Type B pancreatic cell (in vitro differentiated cells): Measurements from ENCODE around the gene CUX1. TPM values are rescaled to one million over a fixed set of nuclear protein-coding genes. Genes with fewer than 3 reads are reported as not detected.
"Not testable (repeated sequence)": the region's sequence is repeated elsewhere in the genome, so short reads cannot be mapped to it uniquely, and the experiment has no call there.

ENCODE experiments used
- DNase-seq: peaks from one replicate; pipeline ENCODE4 v3.0.0; 2021; ENCODE audit warnings: mixed read lengths; ENCODE audit not compliant: unreplicated experiment; ENCODE audit errors: extremely low spot score
- H3K27ac Mint-ChIP-seq: 2 replicates; pipeline ENCODE4 v1.8.0; 2021; ENCODE audit warnings: mild to moderate bottlenecking, mixed read lengths
- H3K27me3 Mint-ChIP-seq: 2 replicates; pipeline ENCODE4 v1.8.0; 2021; ENCODE audit warnings: mixed read lengths
- H3K36me3 Mint-ChIP-seq: 2 replicates; pipeline ENCODE4 v1.8.0; 2021; ENCODE audit warnings: mixed read lengths
- H3K4me1 Mint-ChIP-seq: one replicate; pipeline ENCODE4 v1.8.0; 2021; ENCODE audit warnings: mixed read lengths; ENCODE audit not compliant: unreplicated experiment
- H3K4me3 Mint-ChIP-seq: 2 replicates; pipeline ENCODE4 v1.8.0; 2021; ENCODE audit warnings: mild to moderate bottlenecking, mixed read lengths
- H3K9me3 Mint-ChIP-seq: 2 replicates; pipeline ENCODE4 v1.8.0; 2021; ENCODE audit warnings: mixed read lengths
- CTCF ChIP-seq: fragments of 200-600 bp; sonication (generic); conservative IDR thresholded peaks from 2 replicates; pipeline ENCODE4 v1.5.0; 2021; ENCODE audit warnings: antibody characterized with exemption, mild to moderate bottlenecking
- total RNA-seq: library from RNA; stranded (reverse); gene quantifications from 2 replicates; pipeline ENCODE4 v1.2.1, GENCODE V29; 2021; ENCODE audit warnings: low replicate concordance

CUX1 gene
- total RNA-seq, 1 donor from 2014 or later, result 76.4 TPM

- TF ChIP-seq CTCF, result no peak
- Mint-ChIP-seq H3K9me3 (peaks cover 3% of the 10 kb centered on the region), H3K36me3 (peaks cover 10% of the 10 kb centered on the region), H3K27ac (no peak overlapping the region), H3K4me1 (peaks cover 21% of the 10 kb centered on the region), H3K4me3 (no peak overlapping the region), H3K27me3 (no peaks in the 10 kb centered on the region)
- DNase-seq, result no peak
These were observed 232.3 kb downstream of the CUX1 start for GRCh38 chr7:102049765-102050164.

- Mint-ChIP-seq H3K27ac (no peak overlapping the region), H3K36me3 (peaks cover 16% of the 10 kb centered on the region), H3K4me3 (no peak overlapping the region), H3K4me1 (peaks cover 10% of the 10 kb centered on the region), H3K27me3 (no peaks in the 10 kb centered on the region), H3K9me3 (peaks cover 9% of the 10 kb centered on the region)
- no peak for TF ChIP-seq CTCF
- no peak for DNase-seq
These were observed 233.5 kb downstream of the CUX1 start for GRCh38 chr7:102050864-102051460.

- not testable (repeated sequence) for H3K4me3 Mint-ChIP-seq, H3K27me3 Mint-ChIP-seq, DNase-seq, H3K4me1 Mint-ChIP-seq, H3K27ac Mint-ChIP-seq
- peaks cover 19% of the 10 kb centered on the region for H3K36me3 Mint-ChIP-seq
- peaks cover 11% of the 10 kb centered on the region for H3K9me3 Mint-ChIP-seq
These were observed 234.3 kb downstream of the CUX1 start for GRCh38 chr7:102051736-102052135.

GRCh38 chr7:102054158-102054557, 236.7 kb downstream of the CUX1 start:
- no peak for DNase-seq
- Mint-ChIP-seq H3K27ac (no peak overlapping the region), H3K27me3 (no peaks in the 10 kb centered on the region), H3K4me3 (no peak overlapping the region), H3K4me1 (peaks cover 8% of the 10 kb centered on the region), H3K9me3 (peaks cover 19% of the 10 kb centered on the region), H3K36me3 (peaks cover 24% of the 10 kb centered on the region)
- TF ChIP-seq CTCF, result no peak

- DNase-seq, result no peak
- no peak for TF ChIP-seq CTCF
- Mint-ChIP-seq H3K27ac (no peak overlapping the region), H3K36me3 (peaks cover 24% of the 10 kb centered on the region), H3K27me3 (no peaks in the 10 kb centered on the region), H3K4me1 (peaks cover 5% of the 10 kb centered on the region), H3K9me3 (peaks cover 19% of the 10 kb centered on the region), H3K4me3 (no peak overlapping the region)
These were observed 238.0 kb downstream of the CUX1 start for GRCh38 chr7:102055181-102055976.

GRCh38 chr7:102059524-102059923, 242.1 kb downstream of the CUX1 start:
- no peak overlapping the region for H3K4me3 Mint-ChIP-seq
- DNase-seq, result no peak
- no peak overlapping the region for H3K27ac Mint-ChIP-seq
- TF ChIP-seq CTCF, result no peak
- no peaks in the 10 kb centered on the region for H3K27me3 Mint-ChIP-seq
- H3K36me3 Mint-ChIP-seq, result peaks cover 19% of the 10 kb centered on the region
- peaks cover 16% of the 10 kb centered on the region for H3K9me3 Mint-ChIP-seq
- peaks cover 15% of the 10 kb centered on the region for H3K4me1 Mint-ChIP-seq
